Measurements from ENCODE around the gene FREM2.

The FREM2 gene

DNA sequence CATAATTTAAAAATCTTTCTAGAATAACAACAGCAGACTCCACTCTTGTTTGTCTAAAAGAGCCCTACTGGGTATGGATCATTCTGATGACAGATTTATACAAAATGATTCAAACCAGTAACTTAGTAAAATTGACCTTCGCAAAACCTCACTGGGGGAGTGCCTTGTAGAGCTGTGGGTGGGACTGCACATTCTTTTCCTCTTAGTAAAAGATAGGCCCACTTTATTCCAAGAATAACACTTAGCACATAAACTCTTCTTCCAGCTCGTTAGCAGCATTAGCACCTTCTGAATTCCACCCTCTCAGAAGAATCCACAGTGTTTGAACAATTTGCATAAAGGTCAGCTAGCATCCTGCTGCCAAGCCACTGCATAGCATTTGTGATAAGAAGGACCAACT lies 196.9 kb downstream of the FREM2 start:
- FAIRE-seq, result no peak
- DNase-seq (ENCODE audit: insufficient read length, low spot score), result no peak

- FAIRE-seq (no peak), DNase-seq (ENCODE audit: insufficient read length, low spot score) (no peak)
These were observed 201.4 kb downstream of the FREM2 start for GRCh38 chr13:38888309-38888708.

DNA sequence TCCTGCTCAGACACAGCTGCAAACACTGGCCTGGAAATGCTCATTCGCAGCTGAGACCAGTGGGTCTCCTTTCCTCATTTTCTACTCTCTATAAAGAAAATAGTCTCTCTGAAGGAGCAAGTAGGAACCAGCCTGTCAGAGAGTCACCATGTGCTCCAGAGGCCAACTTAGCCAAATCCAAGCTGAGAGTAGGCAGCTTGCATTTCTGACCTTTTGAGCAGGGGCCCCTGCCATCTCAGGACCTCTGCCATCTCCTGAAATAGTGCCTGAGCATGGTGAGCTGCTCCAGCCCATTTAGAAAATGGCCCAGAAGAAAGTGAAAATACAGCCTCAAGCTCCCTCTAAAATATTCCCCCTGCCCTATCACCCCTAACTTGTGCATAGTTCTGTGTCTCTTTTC lies 208.2 kb downstream of the FREM2 start:
- FAIRE-seq (no peak), DNase-seq (ENCODE audit: insufficient read length, low spot score) (no peak)

- no peak for FAIRE-seq
- DNase-seq (ENCODE audit: insufficient read length, low spot score), result no peak
These were observed 210.6 kb downstream of the FREM2 start for GRCh38 chr13:38897521-38897920.

- FAIRE-seq (no peak), DNase-seq (ENCODE audit: insufficient read length, low spot score) (no peak)
These were observed 211.6 kb downstream of the FREM2 start for GRCh38 chr13:38898481-38898880.

DNA sequence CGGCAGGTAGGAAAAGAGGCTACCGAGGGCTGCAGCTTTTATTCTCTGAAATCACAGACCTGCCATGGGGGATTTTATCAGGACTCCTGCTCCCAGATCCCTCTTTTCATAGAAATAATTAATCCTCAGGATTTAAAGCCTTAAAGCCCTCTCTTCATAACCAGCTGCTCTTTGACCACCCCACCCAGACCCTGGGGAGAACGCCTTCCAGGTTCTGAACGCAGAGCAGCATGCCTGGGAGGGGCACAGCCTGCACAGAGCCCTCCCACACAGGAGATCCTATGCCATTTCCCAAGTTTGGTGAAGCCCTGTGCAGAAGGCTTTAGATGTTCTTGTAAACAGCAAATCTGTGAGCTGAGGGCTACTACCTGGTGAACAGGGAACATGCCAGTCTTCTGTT lies 212.7 kb downstream of the FREM2 start:
- no peak for FAIRE-seq
- DNase-seq (ENCODE audit: insufficient read length, low spot score), result no peak

DNA sequence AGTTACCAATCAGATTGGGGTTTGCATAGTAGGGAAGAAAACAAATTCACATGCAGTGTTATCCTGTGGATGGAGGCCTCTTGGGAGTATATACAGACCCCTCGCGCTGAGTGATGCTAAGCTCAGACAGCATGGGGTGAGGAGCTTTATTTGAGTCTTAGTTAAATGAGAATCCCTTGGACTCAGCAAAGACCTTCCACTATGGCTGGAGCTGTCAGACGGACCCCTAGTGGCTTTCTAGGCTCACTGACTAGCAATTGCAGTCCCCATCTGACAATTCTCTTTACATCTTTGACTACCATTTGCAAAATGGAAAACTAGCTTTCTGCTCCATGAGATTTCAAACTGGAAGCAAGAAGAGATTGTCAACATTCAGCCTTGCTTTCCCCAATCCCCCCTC lies 213.3 kb downstream of the FREM2 start:
- no peak for DNase-seq (ENCODE audit: insufficient read length, low spot score)
- FAIRE-seq, result no peak

- FAIRE-seq (no peak), DNase-seq (ENCODE audit: insufficient read length, low spot score) (no peak)
These were observed 215.7 kb downstream of the FREM2 start for GRCh38 chr13:38902551-38902950.

- FAIRE-seq (no peak), DNase-seq (ENCODE audit: insufficient read length, low spot score) (no peak)
These were observed 218.2 kb downstream of the FREM2 start for GRCh38 chr13:38905081-38905480.

GRCh38 chr13:38905861-38906260 lies 219.0 kb downstream of the FREM2 start:
- DNase-seq (ENCODE audit: insufficient read length, low spot score) (no peak), FAIRE-seq (no peak)

GRCh38 chr13:38908574-38908973 lies 221.7 kb downstream of the FREM2 start:
- FAIRE-seq, result no peak
- DNase-seq (ENCODE audit: insufficient read length, low spot score), result no peak

DNA sequence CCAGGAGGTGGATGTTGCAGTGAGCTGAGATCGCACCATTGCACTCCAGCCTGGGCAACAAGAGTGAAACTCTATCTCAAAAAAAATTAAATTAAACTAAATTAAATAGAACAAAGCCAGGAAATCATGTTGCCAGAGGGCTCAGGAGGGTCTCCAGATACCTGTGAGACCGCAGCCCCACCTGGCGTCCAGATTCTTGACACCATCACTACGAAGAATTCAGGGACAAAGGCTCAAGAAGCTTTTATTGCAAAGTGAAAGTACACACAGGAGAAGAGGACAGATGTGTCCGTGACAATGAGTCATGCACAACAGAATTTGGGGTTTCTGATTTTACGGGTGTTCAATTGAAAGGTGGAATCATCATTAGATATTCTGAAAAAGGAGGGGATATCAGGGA lies 227.2 kb downstream of the FREM2 start:
- FAIRE-seq, result no peak
- DNase-seq (ENCODE audit: insufficient read length, low spot score), result no peak

GRCh38 chr13:38921081-38921480 lies 234.2 kb downstream of the FREM2 start:
- FAIRE-seq (no peak), DNase-seq (ENCODE audit: insufficient read length, low spot score) (no peak)

GRCh38 chr13:38922170-38922569 lies 235.3 kb downstream of the FREM2 start:
- DNase-seq (ENCODE audit: insufficient read length, low spot score) (no peak), FAIRE-seq (no peak)

GRCh38 chr13:38933786-38934185 lies 246.9 kb downstream of the FREM2 start:
- DNase-seq (ENCODE audit: insufficient read length, low spot score) (no peak), FAIRE-seq (no peak)
